HepG2 (cell line): ENCODE results near the gene SLC4A2. TPM values are rescaled to one million over a fixed set of nuclear protein-coding genes. Genes with fewer than 3 reads are reported as not detected.

ENCODE experiments used
- ATAC-seq: fragments of 200-7000 bp; cut with Tn5 transposase; 3 replicates; pipeline ENCODE4 v1.9.1; 2020; ENCODE audit warnings: mild to moderate bottlenecking, moderate library complexity
- BruUV-seq: library from RNA; stranded (reverse); fragments of 400-500 nt; replicated peaks from 2 replicates; lab custom pipeline; 2021; lab: Mats Ljungman, UMichigan
- CTCF ChIA-PET: fragments of 300-600 bp; formaldehyde crosslinking; extraction: SDS; loops from one replicate; lab custom pipeline; 2021; ENCODE audit warnings: low total read pairs, inconsistent platforms, low intra/inter-chr PET ratio; lab: Yijun Ruan, JAX
- POLR2A ChIA-PET: fragments of 350-600 bp; sonication (Branson Sonifier 250); formaldehyde crosslinking; loops from one replicate; lab custom pipeline; 2020; ENCODE audit warnings: antibody characterized with exemption, inconsistent platforms; lab: Yijun Ruan, JAX
- DNase-seq: peaks from one replicate; pipeline ENCODE4 v3.0.0-alpha.2; 2015; ENCODE audit warnings: low spot score
- FAIRE-seq: peaks from 3 replicates; lab custom pipeline; 2011; peaks lifted over from hg19 to GRCh38; lab: Jason Lieb, UNC
- H2AFZ ChIP-seq: one replicate; pipeline ENCODE4 v1.6.1; 2011; ENCODE audit warnings: low read length, inconsistent platforms
- H3K27ac ChIP-seq: fragments of 300-600 bp; 3 replicates; pipeline ENCODE4 v1.8.0; 2011; ENCODE audit warnings: mixed run types, mild to moderate bottlenecking, mixed read lengths, low read length, inconsistent platforms; ENCODE audit not compliant: insufficient read depth; ENCODE audit errors: extremely low read length
- H3K27me3 ChIP-seq, 2 experiments: fragments of 200-600 bp in 1 of 2; 2 replicates in 1 of 2; 3 replicates in 1 of 2; pipeline versions ENCODE4 v1.6.0 to v1.8.0; 2011; ENCODE audit warnings: low read length in 2 of 2, mild to moderate bottlenecking in 2 of 2, moderate library complexity in 2 of 2, inconsistent platforms in 1 of 2; ENCODE audit not compliant: insufficient read depth in 2 of 2, control insufficient read depth in 1 of 2
- H3K36me3 ChIP-seq, 2 experiments: fragments of 200-600 bp in 1 of 2; replicated peaks in 1 of 2; 2 replicates in 1 of 2; 3 replicates in 1 of 2; pipeline versions ENCODE4 v1.5.1 to v1.8.0; 2011; ENCODE audit warnings: low read length in 2 of 2, inconsistent platforms in 1 of 2; ENCODE audit not compliant: insufficient read depth in 2 of 2, control insufficient read depth in 1 of 2
- H3K4me1 ChIP-seq: 2 replicates; pipeline ENCODE4 v1.5.1; 2012; ENCODE audit warnings: low read length, inconsistent platforms; ENCODE audit not compliant: insufficient read depth
- H3K4me2 ChIP-seq: 2 replicates; pipeline ENCODE4 v1.6.0; 2011; ENCODE audit warnings: low read depth, low read length, inconsistent platforms
- H3K4me3 ChIP-seq, 3 experiments: fragments of 200-600 bp in 1 of 3; sonication (generic), shearing (Covaris generic) in 1 of 3; replicated peaks in 1 of 3; 2 replicates each; pipeline ENCODE4 v1.5.1; 2011 to 2016; ENCODE audit warnings: low read length in 3 of 3, inconsistent platforms in 2 of 3, low read depth in 2 of 3, mild to moderate bottlenecking in 2 of 3, control low read depth in 1 of 3, mixed read lengths in 1 of 3; ENCODE audit not compliant: insufficient read depth in 1 of 3
- H3K79me2 ChIP-seq: one replicate; pipeline ENCODE4 v1.6.1; 2011; ENCODE audit warnings: low read length, inconsistent platforms; ENCODE audit not compliant: insufficient read depth
- H3K9ac ChIP-seq: 2 replicates; pipeline ENCODE4 v1.6.0; 2011; ENCODE audit warnings: mild to moderate bottlenecking, low read depth, low read length, inconsistent platforms; ENCODE audit not compliant: insufficient read depth
- H3K9me3 ChIP-seq: 2 replicates; pipeline ENCODE4 v1.5.1; 2012; ENCODE audit warnings: mild to moderate bottlenecking, low read length
- H4K20me1 ChIP-seq: 2 replicates; pipeline ENCODE4 v1.6.0; 2011; ENCODE audit warnings: inconsistent platforms, mild to moderate bottlenecking, low read length, moderate library complexity; ENCODE audit not compliant: insufficient read depth
- ADNP ChIP-seq: sonication (generic); formaldehyde crosslinking; IDR thresholded peaks from 2 replicates; pipeline ENCODE4 v1.4.0; 2020; ENCODE audit warnings: missing genetic modification reagents
- ARHGAP35 ChIP-seq: sonication (generic); formaldehyde crosslinking; IDR thresholded peaks from 2 replicates; pipeline ENCODE4 v1.9.0; 2022; ENCODE audit warnings: mild to moderate bottlenecking, inconsistent platforms, moderate library complexity, missing genetic modification reagents, borderline replicate concordance
- DPF2 ChIP-seq: sonication (generic); formaldehyde crosslinking; IDR thresholded peaks from 2 replicates; pipeline ENCODE4 v1.4.0; 2020; ENCODE audit warnings: mild to moderate bottlenecking, low read depth, missing genetic modification reagents, borderline replicate concordance
- GMEB2 ChIP-seq: IDR thresholded peaks from 2 replicates; pipeline ENCODE4 v1.6.1; 2016; ENCODE audit warnings: missing biosample characterization, missing genetic modification reagents, low read depth
- KDM2A ChIP-seq: sonication (generic); formaldehyde crosslinking; IDR thresholded peaks from 2 replicates; pipeline ENCODE4 v1.4.0; 2020; ENCODE audit warnings: low read depth, missing genetic modification reagents, borderline replicate concordance
- RBFOX2 ChIP-seq: fragments of 200-400 bp; formaldehyde crosslinking; IDR thresholded peaks from 2 replicates; pipeline ENCODE4 v1.6.1; 2017; ENCODE audit warnings: low read depth, mild to moderate bottlenecking, low read length
- REXO4 ChIP-seq: sonication (generic); formaldehyde crosslinking; IDR thresholded peaks from 2 replicates; pipeline ENCODE4 v1.8.0; 2022; ENCODE audit warnings: missing genetic modification reagents, mild to moderate bottlenecking, borderline replicate concordance
- SOX5 ChIP-seq: IDR thresholded peaks from 2 replicates; pipeline ENCODE4 v1.6.1; 2016; ENCODE audit warnings: borderline replicate concordance
- SP4 ChIP-seq: sonication (generic); formaldehyde crosslinking; IDR thresholded peaks from 2 replicates; pipeline ENCODE4 v1.8.1; 2023; ENCODE audit warnings: mild to moderate bottlenecking, missing genetic modification reagents
- ZFP91 ChIP-seq: sonication (generic); formaldehyde crosslinking; IDR thresholded peaks from 2 replicates; pipeline ENCODE4 v1.9.0; 2022; ENCODE audit warnings: missing genetic modification reagents, mild to moderate bottlenecking, borderline replicate concordance
- ZNF121 ChIP-seq: sonication (generic); formaldehyde crosslinking; IDR thresholded peaks from 2 replicates; pipeline ENCODE4 v1.5.0; 2020; ENCODE audit warnings: mild to moderate bottlenecking, missing genetic modification reagents
- ZNF180 ChIP-seq: sonication (generic); formaldehyde crosslinking; IDR thresholded peaks from 2 replicates; pipeline ENCODE4 v1.4.0; 2020; ENCODE audit warnings: low read depth, missing genetic modification reagents, borderline replicate concordance
- ZNF205 ChIP-seq: IDR thresholded peaks from 2 replicates; pipeline ENCODE4 v1.6.1; 2018; ENCODE audit warnings: missing biosample characterization, missing genetic modification reagents
- ZNF761 ChIP-seq: sonication (generic); formaldehyde crosslinking; conservative IDR thresholded peaks from 2 replicates; pipeline ENCODE4 v1.4.0; 2020; ENCODE audit warnings: mild to moderate bottlenecking, missing genetic modification reagents
- WGBS: methylation state at CpG from one replicate; pipeline ENCODE4 v1.1.6; 2017; ENCODE audit warnings: low lambda C conversion rate; 5-methylcytosine and 5-hydroxymethylcytosine counted together
- in situ Hi-C: cut with HindIII; loops from 2 replicates; pipeline ENCODE4 v1.10.0; 2017; ENCODE audit warnings: low pct_unique_long_range_greater_than_20kb; ENCODE audit not compliant: extremely low pct_ligation_motif_present
- intact Hi-C: fragments of 100-400 bp; cut with micrococcal nuclease; formaldehyde crosslinking; loops from one replicate; pipeline ENCODE4 v1.10.0; 2022; ENCODE audit not compliant: unreplicated experiment
- polyA plus RNA-seq, 8 experiments: library from polyadenylated mRNA; depleted of rRNA in 3 of 8; stranded (reverse) in 7 of 8; unstranded in 1 of 8; fragments of >200 nt; fragmentation: Illumina TruSeq in 4 of 8; extraction: Trizol in 4 of 8; gene quantifications; 2 replicates each; pipeline versions ENCODE4 v1.2.1 to v1.2.3, GENCODE V29; 2011 to 2016; ENCODE audit warnings: low read depth in 4 of 8, missing spikeins in 1 of 8, mixed read lengths in 1 of 8; ENCODE audit not compliant: insufficient read depth in 1 of 8
- total RNA-seq, 5 experiments: library from RNA; depleted of rRNA; stranded (reverse); fragments of >200 nt; fragmentation: Illumina TruSeq; extraction: Trizol; gene quantifications; 2 replicates each; pipeline ENCODE4 v1.2.3, GENCODE V29; 2016; ENCODE audit warnings: low read depth in 1 of 5

SLC4A2 gene
- total and polyA plus RNA-seq, 2 of the 13 experiments (the other 11 are each of a cell fraction or from before 2014, with no cell fraction given), result 51.9 to 73.4 TPM

GRCh38 chr7:151094675-151095074, 35.3 kb downstream of the SLC4A2 start:
- peaks cover 65% of the 10 kb centered on the region for H4K20me1 ChIP-seq
- no TSS peak for BruUV-seq

GRCh38 chr7:151095123-151095797, 35.9 kb downstream of the SLC4A2 start:
- DNase-seq, result no peak
- no peak for FAIRE-seq
- no peaks in the 10 kb centered on the region for H3K9me3 ChIP-seq
- no TSS peak for BruUV-seq
- POLR2A ChIA-PET, result interaction anchor here (1.3 kb wide), 1 partner anchor 33 kb away, joined by 5 read pairs; no protein-coding TSS in a partner anchor
- H3K27ac ChIP-seq, result no peak overlapping the region
- peaks cover 15% of the 10 kb centered on the region for H3K4me1 ChIP-seq
- no peak overlapping the region for H2AFZ ChIP-seq
- intact Hi-C loops (no loop called here), in situ Hi-C loops (no loop called here)
- CTCF ChIA-PET, result no interaction called here
- H3K4me2 ChIP-seq, result no peak overlapping the region
- H3K9ac ChIP-seq, result no peak overlapping the region
- TF ChIP-seq ZNF761 (CRISPR knock-in tag) (no peak), ZFP91 (CRISPR knock-in tag) (no peak), KDM2A (CRISPR knock-in tag) (no peak), ZNF180 (no peak), SOX5 (CRISPR knock-in tag) (no peak), ZNF205 (no peak), DPF2 (no peak), ARHGAP35 (no peak), REXO4 (CRISPR knock-in tag) (no peak), RBFOX2 (no peak), ADNP (CRISPR knock-in tag) (no peak), GMEB2 (CRISPR knock-in tag) (no peak)
- TF ChIP-seq, all 625 proteins: peak for 0
- Histone ChIP-seq H3K27me3 (no peaks in the 10 kb centered on the region), H3K79me2 (peaks cover 85% of the 10 kb centered on the region), H3K36me3 (peaks cover 7 to 35% of the 10 kb centered on the region in 2 experiments; a peak in 4 of 5 replicates), H4K20me1 (peaks cover 67% of the 10 kb centered on the region), H3K4me3 (no peak overlapping the region)
- 0 out of 3 replicates have a peak, but pooled peaks have one; percentile 28 for ATAC-seq
- WGBS, result 95% methylated on average over 10 of the region's 10 CpGs

More at GRCh38 chr7:151094675-151095074, 35.3 kb downstream of the SLC4A2 start:
- intact Hi-C loops (no loop called here), in situ Hi-C loops (no loop called here)
- Histone ChIP-seq H3K4me2 (no peak overlapping the region), H3K27ac (no peak overlapping the region), H3K4me3 (no peak overlapping the region), H3K27me3 (no peaks in the 10 kb centered on the region), H3K9ac (no peak overlapping the region), H3K4me1 (peaks cover 21% of the 10 kb centered on the region), H3K36me3 (peaks cover 7 to 35% of the 10 kb centered on the region in 2 experiments; a peak in 4 of 5 replicates), H3K79me2 (peaks cover 87% of the 10 kb centered on the region), H3K9me3 (no peaks in the 10 kb centered on the region), H2AFZ (no peak overlapping the region)
- FAIRE-seq, result no peak
- ChIA-PET POLR2A (interaction anchor here (1.3 kb wide), 1 partner anchor 32 kb away, joined by 5 read pairs; no protein-coding TSS in a partner anchor), CTCF (no interaction called here)
- WGBS, result 94% methylated on average over 5 of the region's 5 CpGs
- TF ChIP-seq SP4 (CRISPR knock-in tag), result no peak
- peak; percentile 27; the same call in 1 of the 2 replicates for TF ChIP-seq ZNF121
- ATAC-seq, result no peak
- DNase-seq, result no peak
